OCI-LY7 (cell line): ENCODE results near the gene CD6. TPM values are rescaled to one million over a fixed set of nuclear protein-coding genes. Genes with fewer than 3 reads are reported as not detected.

Experiments
- BruUV-seq: library from RNA; stranded (reverse); fragments of 400-500 nt; replicated peaks from 2 replicates; lab custom pipeline; 2021; lab: Mats Ljungman, UMichigan
- CTCF ChIA-PET: fragments of 300-600 bp; sonication (Branson Sonifier 250); formaldehyde crosslinking; loops from one replicate; lab custom pipeline; 2022; ENCODE audit warnings: antibody characterized with exemption; ENCODE audit not compliant: unreplicated experiment; lab: Charles Lee
- POLR2A ChIA-PET: fragments of 300-600 bp; sonication (Branson Sonifier 250); formaldehyde crosslinking; loops from one replicate; lab custom pipeline; 2022; ENCODE audit warnings: antibody characterized with exemption; lab: Charles Lee
- DNase-seq: peaks from one replicate; pipeline ENCODE4 v3.0.0-alpha.2; 2015; ENCODE audit warnings: low spot score
- H2AFZ ChIP-seq: fragments of 200-600 bp; sonication (generic), shearing (Covaris generic); 2 replicates; pipeline ENCODE4 v1.6.1; 2014; ENCODE audit warnings: mild to moderate bottlenecking, antibody characterized with exemption, low read length, moderate library complexity
- H3K27ac ChIP-seq: fragments of 200-600 bp; sonication (generic); 2 replicates; pipeline ENCODE4 v1.5.1; 2014; ENCODE audit warnings: mixed run types, low read depth, mild to moderate bottlenecking, moderate library complexity, low read length, inconsistent platforms; ENCODE audit not compliant: poor library complexity, severe bottlenecking
- H3K36me3 ChIP-seq: fragments of 200-600 bp; sonication (generic); 2 replicates; pipeline ENCODE4 v1.6.1; 2014; ENCODE audit warnings: mild to moderate bottlenecking, antibody characterized with exemption, low read length, moderate library complexity, mixed read lengths; ENCODE audit not compliant: insufficient read depth
- H3K4me1 ChIP-seq: fragments of 200-600 bp; sonication (generic); 2 replicates; pipeline ENCODE4 v1.5.1; 2014; ENCODE audit warnings: mild to moderate bottlenecking, low read length; ENCODE audit not compliant: insufficient read depth, poor library complexity, severe bottlenecking
- H3K4me2 ChIP-seq: fragments of 200-600 bp; sonication (generic); 2 replicates; pipeline ENCODE4 v1.6.1; 2014; ENCODE audit warnings: mild to moderate bottlenecking, low read length
- H3K4me3 ChIP-seq: fragments of 200-600 bp; sonication (generic); 2 replicates; pipeline ENCODE4 v1.5.1; 2014; ENCODE audit warnings: mild to moderate bottlenecking, low read depth, low read length; ENCODE audit not compliant: poor library complexity, severe bottlenecking
- H3K79me2 ChIP-seq: fragments of 200-600 bp; sonication (generic); 2 replicates; pipeline ENCODE4 v1.6.1; 2016; ENCODE audit warnings: low read depth, mild to moderate bottlenecking, low read length, moderate library complexity, mixed read lengths; ENCODE audit not compliant: insufficient read depth
- H3K9me2 ChIP-seq: fragments of 200-600 bp; sonication (generic); 2 replicates; pipeline ENCODE4 v1.6.1; 2016; ENCODE audit warnings: mild to moderate bottlenecking, low read length, mixed read lengths; ENCODE audit not compliant: insufficient read depth
- H3K9me3 ChIP-seq: fragments of 200-600 bp; sonication (generic); 2 replicates; pipeline ENCODE4 v1.6.1; 2014; ENCODE audit warnings: mild to moderate bottlenecking, mixed run types, low read length, mixed read lengths
- H4K20me1 ChIP-seq: fragments of 200-600 bp; sonication (generic); 2 replicates; pipeline ENCODE4 v1.6.1; 2014; ENCODE audit warnings: mild to moderate bottlenecking, antibody characterized with exemption, low read length, moderate library complexity, mixed read lengths; ENCODE audit not compliant: insufficient read depth
- CTCF ChIP-seq: fragments of 200-600 bp; sonication (generic); conservative IDR thresholded peaks from 2 replicates; pipeline ENCODE4 v1.5.1; 2014; ENCODE audit warnings: mild to moderate bottlenecking, antibody characterized with exemption, low read length, moderate library complexity, mixed read lengths
- EZH2phosphoT487 ChIP-seq: fragments of 200-600 bp; sonication (generic); IDR thresholded peaks from 2 replicates; pipeline ENCODE4 v1.6.1; 2018; ENCODE audit warnings: low read depth, borderline replicate concordance, mild to moderate bottlenecking, mixed run types, antibody characterized with exemption, low read length, moderate library complexity, mixed read lengths
- intact Hi-C: fragments of 100-400 bp; cut with micrococcal nuclease; formaldehyde crosslinking; loops from one replicate; pipeline ENCODE4 v1.10.0; 2022; ENCODE audit not compliant: unreplicated experiment
- total RNA-seq, 2 experiments: library from RNA; depleted of rRNA in 1 of 2; stranded (reverse); fragments of >200 nt in 1 of 2; shearing (Covaris generic) in 1 of 2; gene quantifications; 2 replicates each; pipeline ENCODE4 v1.2.3, GENCODE V29; 2014 to 2022

CD6 gene
- total RNA-seq, 2 experiments from 2014 or later: not detected

DNA sequence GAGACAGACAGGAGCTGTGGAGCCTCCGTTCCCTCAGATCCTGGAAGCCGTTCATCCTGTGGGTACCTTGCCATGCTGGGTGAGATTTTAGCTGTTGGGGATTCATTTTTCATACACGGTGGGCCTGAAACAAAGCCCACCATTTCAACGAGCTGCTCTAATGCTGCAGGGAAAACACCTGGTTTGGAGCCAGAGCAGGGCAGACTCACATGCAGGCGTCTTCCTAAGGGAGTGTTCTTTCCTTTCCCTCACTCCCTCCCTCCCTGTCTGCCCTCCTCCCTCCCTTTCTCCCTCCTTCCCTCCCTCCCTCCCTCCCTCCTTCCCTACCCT is 52.5 kb downstream of the CD6 start:
- POLR2A ChIA-PET: no interaction called here
- H3K9me2 ChIP-seq: no peaks in the 10 kb centered on the region
- peak overlapping the region; percentile 17; the same call in 1 of the 2 replicates for H3K4me2 ChIP-seq
- H3K79me2 ChIP-seq: no peaks in the 10 kb centered on the region
- H3K27ac ChIP-seq: no peak overlapping the region
- H3K4me3 ChIP-seq: no peak overlapping the region
- BruUV-seq: no TSS peak
- peaks cover 55% of the 10 kb centered on the region for H3K4me1 ChIP-seq
- intact Hi-C loops: no loop called here
- no peaks in the 10 kb centered on the region for H4K20me1 ChIP-seq
- H2AFZ ChIP-seq: no peak overlapping the region
- TF ChIP-seq EZH2phosphoT487: no peak
- no peak for TF ChIP-seq CTCF
- no peaks in the 10 kb centered on the region for H3K9me3 ChIP-seq
- CTCF ChIA-PET: no interaction called here
- no peak for DNase-seq
- no peaks in the 10 kb centered on the region for H3K36me3 ChIP-seq

DNA sequence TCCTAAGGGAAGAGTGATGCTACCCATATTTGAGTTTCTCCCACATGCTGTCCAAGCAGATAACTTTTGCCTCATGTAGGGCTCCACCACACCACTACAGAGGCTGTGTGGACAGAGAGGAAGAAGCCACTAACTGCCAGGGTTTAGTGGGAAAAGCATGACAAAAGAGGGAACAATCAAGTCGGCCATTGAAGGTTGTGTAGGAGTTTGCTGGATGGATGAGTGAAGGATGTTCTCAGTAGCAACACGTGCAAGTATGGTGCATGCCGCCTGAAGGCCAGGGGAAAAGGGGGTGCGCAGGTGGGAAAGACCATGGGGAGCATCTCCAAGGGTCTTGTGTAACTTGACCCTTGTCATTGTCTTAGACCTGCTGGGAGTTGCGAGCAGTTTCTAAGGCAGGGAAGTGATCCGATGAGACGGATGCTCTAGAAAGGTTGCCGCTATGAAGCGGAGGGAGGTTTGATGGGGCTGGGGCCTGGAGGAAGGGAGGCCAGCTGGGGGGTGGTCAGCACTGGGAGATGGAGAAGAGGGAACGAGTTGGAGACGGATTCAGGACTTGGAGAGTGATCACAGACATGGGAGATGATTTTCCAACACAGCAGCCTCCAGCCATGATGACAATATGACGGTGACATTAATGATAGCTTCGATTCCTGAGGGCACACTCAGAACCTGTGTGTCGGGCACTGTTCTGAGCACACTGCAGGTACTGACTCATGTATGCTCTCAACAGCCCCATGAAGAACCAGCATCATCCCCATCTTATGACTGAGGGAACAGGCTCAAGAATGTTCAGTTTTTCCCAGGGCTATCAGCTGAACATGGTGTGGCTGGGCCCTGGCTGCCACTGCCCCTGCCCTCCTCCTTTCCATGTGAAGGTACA is 53.7 kb downstream of the CD6 start:
- TF ChIP-seq CTCF: no peak
- TF ChIP-seq EZH2phosphoT487: no peak
- Histone ChIP-seq H3K27ac (no peak overlapping the region), H3K36me3 (no peaks in the 10 kb centered on the region), H3K4me3 (no peak overlapping the region), H3K79me2 (no peaks in the 10 kb centered on the region), H3K9me3 (no peaks in the 10 kb centered on the region), H4K20me1 (no peaks in the 10 kb centered on the region), H2AFZ (no peak overlapping the region), H3K4me2 (peak overlapping the region; percentile 56), H3K9me2 (no peaks in the 10 kb centered on the region), H3K4me1 (peaks cover 55% of the 10 kb centered on the region)
- ChIA-PET POLR2A (no interaction called here), CTCF (no interaction called here)
- intact Hi-C loops: no loop called here
- no TSS peak for BruUV-seq
- DNase-seq: no peak

DNA sequence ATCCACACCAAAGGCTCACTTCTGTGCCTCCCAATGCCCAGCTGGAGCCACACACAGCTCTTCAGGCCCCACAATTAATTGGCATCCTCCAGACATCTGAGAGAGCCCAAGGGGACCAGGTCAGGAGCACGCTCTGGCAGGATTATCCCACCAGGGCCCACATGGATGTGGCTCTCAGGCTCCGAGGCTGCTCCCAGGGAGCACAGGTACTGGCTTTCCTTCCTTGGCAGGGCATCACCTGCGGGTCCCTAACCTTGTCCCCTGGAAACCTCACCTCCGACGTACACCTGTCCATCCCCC is 54.3 kb downstream of the CD6 start:
- POLR2A ChIA-PET: no interaction called here
- Histone ChIP-seq H3K4me1 (peaks cover 55% of the 10 kb centered on the region), H3K79me2 (no peaks in the 10 kb centered on the region), H3K9me2 (no peaks in the 10 kb centered on the region), H4K20me1 (no peaks in the 10 kb centered on the region), H3K4me2 (peak overlapping the region; percentile 56), H2AFZ (peak overlapping the region; percentile 38; the same call in 1 of the 2 replicates), H3K36me3 (no peaks in the 10 kb centered on the region), H3K9me3 (no peaks in the 10 kb centered on the region), H3K27ac (peak overlapping the region; percentile 25), H3K4me3 (peak overlapping the region; percentile 20)
- CTCF ChIA-PET: no interaction called here
- intact Hi-C loops: no loop called here
- DNase-seq: no peak
- no TSS peak for BruUV-seq
- TF ChIP-seq CTCF (no peak), EZH2phosphoT487 (no peak)
